ENCODE measurements around the gene RPS15A. TPM values are rescaled to one million over a fixed set of nuclear protein-coding genes. Genes with fewer than 3 reads are reported as not detected.
"Not testable (repeated sequence)": the region's sequence is repeated elsewhere in the genome, so short reads cannot be mapped to it uniquely, and the experiment has no call there.

The RPS15A gene
- total RNA-seq, 1 donor from 2014 or later: 961 TPM

DNA sequence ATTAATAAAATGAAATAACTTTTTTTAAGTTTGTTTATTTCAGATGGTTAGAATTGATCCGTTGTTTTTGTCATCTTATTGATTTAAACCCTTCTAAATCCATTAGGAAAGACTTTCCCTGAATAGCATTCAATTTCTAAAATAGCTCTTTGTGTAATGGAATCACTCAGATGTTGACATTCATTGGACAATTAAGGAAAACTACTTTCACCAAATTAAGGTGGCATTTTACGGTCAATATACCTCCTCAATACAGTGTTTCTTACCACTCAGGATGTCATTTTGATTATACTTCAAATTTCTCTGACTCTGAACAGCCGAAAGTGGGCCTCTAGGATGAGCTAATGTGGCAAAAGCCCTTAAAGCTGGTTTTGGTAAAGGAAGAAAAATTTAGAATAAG, 9.4 kb upstream of the RPS15A start:
- no peak for DNase-seq (ENCODE audit: low spot score)

DNA sequence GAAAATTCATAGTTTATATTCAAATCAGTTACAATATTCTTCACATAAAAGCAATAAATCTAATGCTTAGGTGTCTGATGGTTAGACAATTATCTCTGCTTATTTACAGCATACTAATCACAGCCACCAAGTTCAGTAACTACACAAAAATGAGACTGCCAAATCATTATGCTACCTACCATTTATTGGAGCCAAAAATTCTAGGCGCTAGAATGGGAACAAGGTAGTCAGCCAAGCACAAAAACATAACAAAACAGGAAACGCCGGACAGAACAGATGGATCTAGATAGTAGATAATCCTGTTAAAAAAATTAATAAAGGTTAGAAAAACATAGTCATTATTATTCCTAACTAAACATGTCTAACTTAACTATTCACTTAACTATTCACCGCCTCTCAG, 7.6 kb upstream of the RPS15A start:
- DNase-seq (ENCODE audit: low spot score): no peak

DNA sequence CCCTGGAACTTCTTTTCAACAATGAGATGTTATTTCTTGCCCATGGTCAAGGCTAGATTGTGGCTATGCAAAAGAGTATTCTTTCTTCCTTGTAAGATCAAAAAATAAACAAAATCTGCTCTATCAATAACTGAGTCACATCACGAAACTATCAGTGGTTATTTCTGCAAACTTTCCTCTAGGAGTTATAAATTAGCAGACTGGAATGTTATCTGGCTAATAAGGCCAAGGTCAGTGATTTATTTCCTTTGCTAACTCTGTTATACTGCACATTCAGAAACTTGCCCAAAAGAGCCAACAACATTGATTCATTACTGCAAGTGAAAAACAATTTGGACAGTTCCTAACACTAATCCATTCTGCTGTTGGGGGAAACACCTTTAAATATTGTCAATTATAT, 6.2 kb upstream of the RPS15A start:
- no peak for DNase-seq (ENCODE audit: low spot score)

DNA sequence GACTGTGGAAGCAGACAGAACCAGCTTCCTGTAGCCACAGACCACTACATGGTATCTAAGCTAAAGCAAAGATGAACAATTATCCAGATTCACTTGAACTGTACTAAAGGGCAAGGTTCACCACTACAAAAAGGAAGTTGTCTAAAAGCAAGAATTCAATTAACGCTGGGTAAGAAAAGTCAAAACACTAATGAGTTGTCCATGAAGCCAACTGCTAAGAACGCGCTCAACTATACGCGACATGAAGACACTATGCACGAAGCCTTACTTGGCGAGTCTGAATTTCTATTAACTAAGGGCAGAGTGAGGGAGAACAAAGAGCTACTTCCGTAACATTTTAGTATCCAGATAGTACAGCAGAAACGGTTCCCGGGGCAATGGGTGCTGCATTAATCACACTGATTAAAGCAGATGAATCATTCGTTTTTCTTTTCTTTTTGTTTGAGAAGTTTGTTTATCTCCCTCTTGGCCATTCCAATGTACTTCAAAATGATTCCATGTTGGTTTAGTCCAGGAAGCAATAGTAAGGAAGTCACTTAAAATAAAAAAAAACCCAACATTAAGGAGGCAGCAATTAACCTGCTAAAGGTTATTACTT, 2.8 kb upstream of the RPS15A start:
- no peak for DNase-seq (ENCODE audit: low spot score)

DNA sequence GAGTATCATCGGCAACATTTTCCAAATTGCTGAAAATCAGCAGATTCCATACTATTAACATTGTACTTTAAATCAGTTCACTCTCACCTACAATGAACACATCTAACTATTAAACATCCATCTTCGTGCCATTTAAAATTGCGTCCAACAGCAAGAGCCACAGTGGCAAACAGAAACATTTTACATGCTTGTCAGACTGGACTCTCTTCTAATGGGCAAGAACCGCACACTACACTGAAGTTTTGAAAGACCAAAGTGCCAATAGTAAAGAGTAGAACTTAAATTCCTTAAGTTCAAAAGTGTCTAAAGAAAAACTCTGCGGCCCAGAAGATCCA, 652 bp downstream of the RPS15A start:
- DNase-seq (ENCODE audit: low spot score): no peak

DNA sequence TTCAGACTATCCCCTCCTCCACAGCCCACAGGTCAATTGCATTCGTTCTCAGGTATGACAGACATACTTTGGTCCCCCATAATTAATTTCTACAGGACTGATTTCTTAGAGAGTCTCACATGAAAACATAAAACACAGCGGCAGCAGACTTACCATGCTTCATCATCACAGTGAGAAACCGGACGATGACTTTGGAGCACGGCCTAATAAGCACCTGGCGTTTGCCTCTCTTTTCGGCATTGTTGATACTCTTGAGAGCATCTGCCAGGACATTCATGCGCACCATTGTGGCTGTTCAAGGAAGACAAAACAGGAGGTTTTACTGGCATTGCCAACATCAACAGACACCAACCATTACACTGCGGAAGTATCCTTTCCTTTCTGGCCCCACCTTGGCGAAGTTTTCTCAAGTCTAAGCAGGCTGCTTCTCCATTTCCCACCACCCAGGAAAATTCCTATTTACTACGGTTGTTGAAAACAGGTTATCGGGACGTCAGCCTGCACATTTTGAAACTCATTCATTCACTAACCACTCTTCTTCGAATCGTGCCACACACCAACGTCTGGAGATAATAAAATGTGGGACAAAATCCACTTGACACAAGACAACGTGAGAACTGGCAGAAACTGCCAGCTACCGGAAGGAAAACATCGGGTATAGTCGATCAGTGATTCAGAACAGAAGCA, 1.2 kb downstream of the RPS15A start:
- DNase-seq (ENCODE audit: low spot score): no peak

DNA sequence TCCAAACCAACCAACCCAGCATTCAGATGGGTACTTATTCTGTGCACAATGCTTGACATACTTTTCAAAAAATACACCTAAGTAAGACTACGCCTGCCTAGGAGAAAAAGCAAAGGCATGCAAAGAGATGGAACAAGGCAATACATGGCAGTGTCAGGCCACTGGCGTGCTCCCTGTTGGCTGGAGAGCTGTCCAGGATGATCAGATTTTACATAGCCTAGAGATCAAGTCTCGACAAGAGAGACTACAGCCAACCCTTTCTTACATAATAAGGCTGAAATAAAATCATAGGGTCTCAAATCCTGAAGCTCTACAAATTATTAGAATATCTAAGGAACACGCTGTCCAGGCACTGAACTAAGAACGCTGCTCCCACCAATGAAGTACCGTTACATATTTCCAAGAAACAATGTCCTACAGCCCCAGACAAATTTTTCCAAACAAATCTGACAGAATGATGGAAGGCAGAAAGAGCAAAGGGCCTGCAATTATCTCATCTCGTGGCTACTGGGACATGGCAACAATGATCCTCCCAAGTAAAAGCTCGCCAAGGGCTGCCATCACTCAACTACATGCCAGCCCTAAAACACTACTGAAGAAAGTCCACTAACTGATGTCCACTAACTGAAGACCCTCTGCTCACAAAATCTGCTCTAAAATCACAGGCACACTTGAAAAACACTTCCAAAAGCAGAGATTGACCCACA, 5.1 kb downstream of the RPS15A start:
- DNase-seq (ENCODE audit: low spot score): no peak

DNA sequence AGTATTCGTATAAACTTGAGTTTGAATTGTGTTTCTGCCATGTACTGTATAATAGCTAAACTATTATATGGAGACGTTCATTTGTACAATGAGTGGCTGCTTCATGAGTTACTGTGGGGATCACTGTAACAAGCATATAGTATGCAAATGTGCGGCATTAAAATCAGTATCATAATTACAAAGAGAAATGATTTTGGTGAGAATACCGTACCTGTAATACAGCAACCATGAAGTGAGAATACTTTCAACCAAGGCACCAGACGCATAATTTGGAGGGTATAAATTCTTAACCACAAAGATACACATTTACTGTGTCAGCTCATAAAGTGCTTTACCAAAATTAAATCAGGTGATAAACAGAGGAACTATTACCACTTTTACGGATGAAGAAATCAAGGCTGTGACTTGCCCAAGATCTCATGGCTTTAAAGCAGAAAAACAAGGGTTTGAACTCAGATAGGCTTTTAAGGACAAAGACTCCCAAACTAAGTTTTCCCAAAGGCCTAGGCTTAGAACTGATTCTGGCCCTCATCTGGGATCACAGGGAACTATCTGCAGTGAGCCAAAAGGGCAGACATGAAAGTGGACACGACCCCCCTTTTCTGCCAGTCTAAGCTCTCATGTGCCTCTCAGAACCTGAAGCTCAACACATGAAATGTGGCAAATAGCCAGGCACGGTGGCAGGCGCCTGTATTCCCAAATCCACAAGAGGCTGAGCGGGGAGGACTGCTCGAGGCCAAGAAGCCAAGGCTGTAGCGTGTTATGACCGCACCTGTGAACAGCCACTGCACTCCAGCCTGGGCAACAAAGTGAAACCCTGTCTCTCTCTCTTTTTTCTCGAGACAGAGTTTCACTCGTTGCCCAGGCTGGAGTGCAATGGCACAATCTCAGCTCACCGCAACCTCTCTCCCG, 6.4 kb downstream of the RPS15A start:
- DNase-seq (ENCODE audit: low spot score): no peak

DNA sequence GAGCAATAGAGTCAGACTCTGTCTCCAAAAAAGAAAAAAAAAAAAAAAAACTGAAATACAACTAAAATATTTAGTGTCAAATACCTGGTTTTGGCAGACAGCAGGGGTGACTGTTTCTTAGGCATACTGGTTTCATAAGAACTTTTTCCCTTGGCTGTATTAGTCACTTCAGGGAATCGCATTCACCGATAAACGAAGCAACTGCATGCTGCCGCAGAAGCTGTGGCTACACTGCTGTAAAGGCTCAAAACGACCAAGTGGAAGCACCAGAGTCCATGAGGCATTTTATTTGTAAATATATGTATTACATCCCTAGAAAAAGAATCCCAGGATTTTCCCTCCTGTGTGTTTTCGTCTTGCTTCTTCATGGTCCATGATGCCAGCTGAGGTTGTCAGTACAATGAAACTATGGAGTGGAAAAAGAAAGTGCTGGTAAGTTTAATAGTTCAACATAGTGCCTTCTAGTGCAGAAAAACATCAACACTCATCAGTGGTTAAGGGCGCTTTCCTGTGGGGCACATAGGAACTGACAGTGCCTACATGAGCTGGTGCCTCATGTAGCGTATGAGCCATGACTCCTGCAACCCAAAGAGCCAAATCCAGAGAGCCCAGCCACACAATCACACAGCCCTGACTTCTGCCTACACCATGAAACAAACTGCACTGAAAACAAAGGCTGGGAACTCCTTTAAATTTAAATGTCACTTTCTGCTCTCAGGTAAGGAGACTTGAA, 7.3 kb downstream of the RPS15A start:
- no peak for DNase-seq (ENCODE audit: low spot score)

DNA sequence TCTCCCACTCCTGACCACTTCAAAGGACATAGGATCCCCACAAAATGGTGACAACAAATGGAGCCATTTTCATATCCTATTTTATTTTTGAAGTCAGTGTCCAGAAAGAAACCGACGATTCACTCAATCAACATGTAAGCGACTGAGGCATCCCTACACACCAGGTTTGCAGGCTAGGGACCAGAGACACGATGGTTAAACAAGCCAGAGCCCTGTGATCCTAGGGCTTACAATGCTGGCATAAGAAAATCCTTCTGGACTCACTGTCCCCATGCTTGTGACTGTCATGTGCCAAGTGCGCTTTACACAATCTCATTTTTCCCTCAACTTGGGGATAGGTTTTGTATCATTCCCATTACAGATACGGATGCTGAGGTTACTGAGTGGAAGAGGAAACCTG, 8.9 kb downstream of the RPS15A start:
- DNase-seq (ENCODE audit: low spot score): not testable (repeated sequence)

DNA sequence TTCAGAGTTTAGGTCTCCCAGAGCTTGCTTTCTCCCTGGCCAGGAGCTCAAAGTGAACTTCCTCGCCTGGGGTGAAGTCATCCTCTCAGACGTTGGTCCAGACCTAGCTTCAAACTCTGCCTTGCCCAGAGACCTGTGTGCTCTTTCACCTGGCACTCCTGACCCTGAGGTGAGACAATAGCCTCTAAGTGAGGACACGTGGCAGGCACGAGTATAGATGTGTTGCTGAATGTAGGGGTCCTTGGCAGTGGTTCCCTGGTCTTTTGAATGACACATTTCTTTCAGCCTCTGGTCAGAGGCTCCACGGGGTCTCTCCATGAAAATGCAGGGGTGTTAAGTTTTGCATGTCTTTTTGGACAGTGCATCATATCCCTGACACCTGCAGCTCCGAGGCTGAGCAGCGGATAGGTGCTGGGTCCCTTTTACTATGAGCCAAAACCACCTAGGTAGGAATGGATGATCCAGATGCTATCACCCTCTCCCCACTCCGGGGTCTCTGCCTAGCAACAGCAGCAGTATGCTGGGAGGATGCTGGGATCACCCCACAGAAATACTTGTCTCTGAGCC, 9.6 kb downstream of the RPS15A start:
- DNase-seq (ENCODE audit: low spot score): not testable (repeated sequence)

DNA sequence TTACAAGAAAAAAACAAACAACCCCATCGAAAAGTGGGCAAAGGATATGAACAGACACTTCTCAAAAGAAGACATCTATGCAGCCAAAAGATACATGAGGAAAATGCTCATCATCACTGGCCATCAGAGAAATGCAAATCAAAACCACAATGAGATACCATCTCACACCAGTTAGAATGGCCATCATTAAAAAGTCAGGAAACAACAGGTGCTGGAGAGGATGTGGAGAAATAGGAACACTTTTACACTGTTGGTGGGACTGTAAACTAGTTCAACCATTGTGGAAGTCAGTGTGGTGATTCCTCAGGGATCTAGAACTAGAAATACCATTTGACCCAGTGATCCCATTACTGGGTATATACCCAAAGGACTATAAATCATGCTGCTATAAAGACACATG, 12.5 kb downstream of the RPS15A start:
- DNase-seq (ENCODE audit: low spot score): not testable (repeated sequence)

DNA sequence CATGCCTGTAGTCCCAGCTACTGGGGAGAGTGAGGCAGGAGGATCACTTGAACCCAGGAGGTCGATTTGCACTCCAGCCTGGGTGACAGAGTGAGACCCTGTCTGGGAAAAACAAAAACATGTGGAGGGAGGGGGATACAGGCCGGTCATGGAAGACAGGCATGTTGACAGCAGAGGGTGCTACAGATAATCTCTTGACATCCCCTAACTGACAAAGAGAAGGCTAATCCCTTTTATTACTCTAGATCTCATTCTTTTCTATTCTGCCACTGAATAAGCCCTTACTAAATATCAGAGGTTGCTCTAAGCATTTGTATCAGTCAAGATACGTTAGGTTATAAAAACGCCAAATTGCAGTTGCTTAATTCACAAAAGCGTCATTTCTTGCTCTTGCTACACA, 13.8 kb downstream of the RPS15A start:
- DNase-seq (ENCODE audit: low spot score): not testable (repeated sequence)

DNA sequence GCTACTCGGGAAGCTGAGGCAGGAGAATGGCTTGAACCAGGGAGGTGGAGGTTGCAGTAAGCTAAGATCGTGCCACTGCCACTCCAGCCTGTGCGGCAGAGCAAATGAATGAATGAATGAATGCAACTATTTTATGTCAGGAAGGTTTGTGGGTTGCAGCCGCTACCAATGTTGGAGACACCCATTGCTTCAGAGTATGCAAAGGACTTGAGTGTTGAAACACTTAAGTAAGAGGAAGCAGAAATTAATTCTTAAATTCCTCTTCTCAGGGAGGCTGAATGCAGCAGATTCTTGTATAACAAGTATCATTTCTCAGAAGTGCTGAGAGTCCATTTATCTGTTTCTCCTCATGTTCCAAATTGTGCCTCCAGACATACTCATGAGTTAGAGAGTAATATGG, 15.5 kb downstream of the RPS15A start:
- DNase-seq (ENCODE audit: low spot score): not testable (repeated sequence)

DNA sequence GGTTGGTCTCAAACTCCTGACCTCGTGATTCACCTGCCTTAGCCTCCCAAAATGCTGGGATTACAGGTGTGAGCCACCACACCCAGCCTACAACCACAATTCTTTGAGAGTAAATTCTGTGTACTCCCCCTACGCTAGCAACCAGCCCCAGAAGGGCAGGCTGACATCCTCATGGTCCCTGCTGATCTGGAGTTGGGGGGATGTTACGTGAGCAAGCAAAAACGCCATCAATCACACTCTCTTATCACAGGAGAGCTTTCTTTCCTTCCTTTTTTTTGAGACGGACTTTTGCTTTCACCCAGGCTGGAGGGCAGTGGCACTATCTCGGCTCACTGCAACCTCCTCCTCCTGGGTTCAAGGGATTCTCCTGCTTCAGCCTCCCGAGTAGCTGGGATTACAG, 18.0 kb downstream of the RPS15A start:
- DNase-seq (ENCODE audit: low spot score): not testable (repeated sequence)

DNA sequence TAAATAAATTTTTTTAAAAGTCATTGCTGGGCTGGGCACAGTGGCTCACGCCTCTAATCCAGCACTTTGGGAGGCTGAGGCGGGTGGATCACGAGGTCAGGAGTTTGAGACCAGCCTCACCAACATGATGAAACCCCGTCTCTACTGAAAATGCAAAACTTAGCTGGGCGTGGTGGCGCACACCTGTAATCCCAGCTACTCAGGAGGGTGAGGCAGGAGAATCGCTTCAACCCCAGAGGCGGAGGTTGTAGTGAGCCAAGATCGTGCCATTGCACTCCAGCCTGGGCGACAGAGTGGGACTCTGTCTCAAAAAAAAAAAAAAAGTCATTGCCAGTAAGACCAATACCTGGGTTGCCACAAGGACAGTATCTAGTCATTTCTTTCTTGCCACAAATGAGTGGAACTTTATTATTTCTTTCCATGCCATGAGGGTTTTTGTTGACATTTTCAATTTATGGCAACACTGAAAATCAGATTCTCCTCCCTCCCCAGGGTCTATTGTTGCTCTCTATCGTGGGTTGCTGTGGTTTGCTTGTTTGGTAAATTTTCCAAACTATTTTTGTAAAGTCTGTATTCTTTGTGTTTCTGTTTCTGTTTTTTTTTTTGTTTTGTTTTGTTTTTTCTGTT, 19.7 kb downstream of the RPS15A start:
- not testable (repeated sequence) for DNase-seq (ENCODE audit: low spot score)

DNA sequence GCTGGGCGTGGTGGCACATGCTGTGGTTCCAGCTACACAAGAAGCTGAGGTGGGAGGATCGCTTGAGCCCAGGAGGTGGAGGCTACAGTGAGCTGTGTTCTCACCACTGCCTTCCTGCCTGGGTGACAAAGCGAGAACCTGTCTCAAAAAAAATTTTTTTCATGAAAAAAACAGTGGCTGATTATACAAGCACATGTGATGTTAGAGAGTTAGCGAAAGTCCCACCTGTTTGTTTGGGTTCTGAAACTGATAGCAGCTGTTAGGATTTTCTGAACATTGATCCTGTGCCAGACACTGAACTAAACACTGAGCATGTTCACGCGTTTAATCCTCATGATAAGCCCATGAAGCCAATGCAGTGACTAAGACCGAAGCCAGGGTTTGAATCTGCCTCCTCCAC, 22.9 kb downstream of the RPS15A start:
- not testable (repeated sequence) for DNase-seq (ENCODE audit: low spot score)

DNA sequence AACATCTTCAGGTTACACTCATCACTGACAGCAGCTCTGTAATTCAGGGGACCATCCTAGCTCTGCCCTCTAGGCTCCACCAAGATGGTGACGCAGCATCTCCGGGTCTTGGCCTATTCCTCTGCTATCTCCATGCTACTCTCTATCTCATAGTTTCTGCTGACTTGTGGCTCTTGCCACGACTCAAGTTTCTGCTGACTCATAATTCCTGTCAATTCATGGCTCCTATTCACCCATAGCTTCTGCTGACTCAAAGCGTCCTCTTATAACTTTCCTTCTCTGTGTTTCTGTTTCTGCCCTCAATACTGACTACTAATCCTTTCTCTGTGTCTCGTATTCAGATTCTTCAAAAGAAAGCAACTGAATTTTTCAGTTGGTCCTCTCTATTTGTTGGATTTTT, 27.4 kb downstream of the RPS15A start:
- not testable (repeated sequence) for DNase-seq (ENCODE audit: low spot score)

DNA sequence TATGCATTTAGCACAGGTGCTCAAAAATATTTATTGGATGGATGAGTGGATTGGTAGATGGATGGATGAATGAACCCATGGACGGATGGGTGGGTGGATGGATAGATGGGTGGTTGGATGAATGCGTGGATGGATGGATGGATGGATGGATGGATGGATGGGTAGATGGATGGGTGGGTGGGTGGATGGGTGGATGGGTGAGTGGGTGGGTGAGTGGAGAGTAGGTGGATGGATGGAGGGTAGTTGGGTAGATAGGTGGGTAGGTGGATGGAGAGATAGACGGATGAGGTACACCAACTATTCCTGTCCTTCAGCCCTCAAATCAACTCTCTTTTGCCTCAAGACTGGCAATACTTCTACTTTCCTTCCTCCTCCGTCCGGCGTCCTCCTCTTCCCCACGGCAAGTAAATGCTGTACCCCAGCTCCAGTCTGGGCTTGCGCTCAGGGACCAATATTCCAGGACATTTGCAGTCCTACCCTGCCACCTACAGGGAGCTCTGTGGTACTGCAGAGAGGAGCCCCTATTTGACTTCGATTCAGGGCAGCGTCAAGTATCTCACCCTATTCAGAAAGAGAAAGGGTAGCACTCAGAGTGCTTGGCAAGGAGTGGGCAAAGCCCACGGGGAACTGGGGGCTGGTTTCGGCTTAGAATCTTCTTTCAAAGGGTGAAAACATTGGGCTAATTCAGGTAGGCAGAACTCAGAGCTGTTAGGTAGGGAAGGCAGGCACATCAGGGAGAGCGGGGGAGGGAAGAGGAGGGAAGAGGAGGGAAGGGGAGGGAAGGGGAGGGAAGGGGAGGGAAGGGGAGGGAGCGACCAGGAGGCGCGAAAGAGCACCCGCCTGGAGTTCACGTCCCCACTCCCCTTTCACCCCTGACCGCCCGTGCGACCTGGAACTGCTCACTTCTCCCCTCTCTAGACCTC, 30.3 kb downstream of the RPS15A start:
- DNase-seq (ENCODE audit: low spot score): not testable (repeated sequence)
